GM19328 (cell line): ENCODE measurements around the gene C5orf63.
A peak's percentile ranks its signal among the peaks of the same experiment; 100 is the strongest.
"Not testable (repeated sequence)": the region's sequence is repeated elsewhere in the genome, so short reads cannot be mapped to it uniquely, and the experiment has no call there.

Experiments
- ATAC-seq: cut with Tn5 transposase; IDR thresholded peaks from one replicate; pipeline ENCODE4 v1.9.1; 2021; ENCODE audit warnings: mild to moderate bottlenecking, moderate library complexity; ENCODE audit not compliant: unreplicated experiment

Gene C5orf63

DNA sequence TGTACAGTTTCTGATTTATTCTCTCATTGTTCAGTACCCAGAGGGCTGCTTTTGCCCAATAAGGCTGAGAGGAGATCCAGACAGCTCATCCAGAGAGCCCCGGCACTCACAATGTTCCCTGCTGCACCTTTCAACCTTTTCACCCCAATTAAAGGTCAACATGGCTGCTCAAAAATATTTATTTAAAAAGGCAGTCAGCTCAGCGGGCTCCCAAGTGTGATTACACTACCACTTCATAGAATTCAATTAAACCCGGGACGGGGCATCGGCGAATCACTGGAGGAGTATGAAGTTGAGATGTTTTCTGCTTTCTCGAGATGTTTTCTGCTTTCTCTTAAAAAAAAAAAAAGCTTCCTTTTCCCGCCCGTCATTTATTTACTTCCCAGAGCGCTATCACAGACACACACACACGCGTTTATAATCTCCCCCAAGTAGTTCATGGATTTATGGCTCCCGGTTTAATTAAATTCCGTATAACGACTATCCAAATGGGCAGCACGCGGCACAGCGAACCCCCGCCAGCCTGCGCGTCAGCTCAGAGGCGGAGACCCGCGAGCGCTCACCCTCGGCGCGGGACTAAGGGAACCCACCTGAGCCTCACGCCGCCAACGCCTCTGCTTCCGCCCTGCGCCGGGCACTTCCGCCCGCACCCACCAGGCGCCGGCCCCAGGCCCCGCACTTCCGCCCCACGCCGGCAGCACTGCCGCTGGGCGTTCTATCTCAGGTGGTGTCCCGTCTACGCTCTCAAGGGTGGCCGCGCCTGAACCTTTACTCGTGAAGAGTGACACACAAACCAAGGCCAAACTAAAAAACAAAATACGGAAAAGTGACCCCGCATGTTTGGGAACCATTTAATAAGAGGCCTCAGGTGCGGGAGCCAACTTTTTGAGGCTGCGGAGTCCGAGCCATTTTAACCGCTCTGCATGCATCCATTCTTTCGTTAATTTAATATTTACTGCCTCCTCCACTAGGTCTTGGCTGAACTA is at the start of gene C5orf63:
TSS of gene C5orf63 (minus strand) at position 642 of the 986 bp plus-strand sequence. CDS start 14,507 bp downstream, outside the sequence.
- peak; percentile 99 for ATAC-seq

GRCh38 chr5:127112347-127112864 is 39.1 kb upstream of the C5orf63 start:
- no peak for ATAC-seq

- peak; percentile 62 for ATAC-seq
Measured at GRCh38 chr5:127111112-127111511, 37.8 kb upstream of the C5orf63 start.

GRCh38 chr5:127108624-127109260 is 35.4 kb upstream of the C5orf63 start:
- not testable (repeated sequence) for ATAC-seq

DNA sequence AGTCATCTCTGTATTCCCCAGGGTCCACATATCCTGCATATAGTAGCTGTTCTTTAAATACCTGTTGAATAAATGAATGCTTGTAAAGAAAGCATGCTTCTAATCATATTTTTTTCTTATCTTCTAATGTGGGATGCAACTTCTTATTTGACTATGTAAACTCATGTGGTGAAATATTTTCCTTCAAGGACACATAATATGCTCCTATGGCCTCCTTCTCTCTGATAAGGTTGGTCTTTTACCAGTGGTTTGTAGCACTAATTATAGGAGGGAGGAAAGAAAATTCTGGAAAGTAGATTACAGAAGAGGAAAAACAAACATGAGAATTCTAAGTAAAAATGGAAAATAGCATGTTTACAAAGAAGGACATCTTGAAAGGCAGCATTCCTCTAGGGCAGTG is 28.6 kb upstream of the C5orf63 start:
- ATAC-seq, result no peak

GRCh38 chr5:127101533-127101932 is 28.2 kb upstream of the C5orf63 start:
- no peak for ATAC-seq

DNA sequence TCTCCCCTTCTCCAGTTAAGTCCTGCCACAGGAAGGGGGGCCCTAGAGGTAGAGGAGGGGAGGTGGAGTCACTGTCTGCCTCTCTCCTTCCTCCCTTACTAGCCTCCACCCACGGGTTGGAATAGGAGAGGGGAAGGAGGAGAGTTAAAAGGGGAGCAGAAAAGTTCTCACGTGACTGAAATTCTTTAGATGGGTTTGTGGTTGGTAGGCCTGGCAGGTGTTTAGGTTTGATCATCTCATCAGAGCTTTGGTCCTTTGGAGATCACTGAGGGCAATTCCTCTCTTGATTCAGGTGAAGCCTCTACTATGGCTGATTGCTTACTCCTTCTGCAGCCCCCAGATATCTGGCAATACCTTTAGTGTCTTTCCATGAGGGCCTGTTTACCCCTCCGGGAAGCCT is 24.9 kb upstream of the C5orf63 start:
- ATAC-seq, result no peak

DNA sequence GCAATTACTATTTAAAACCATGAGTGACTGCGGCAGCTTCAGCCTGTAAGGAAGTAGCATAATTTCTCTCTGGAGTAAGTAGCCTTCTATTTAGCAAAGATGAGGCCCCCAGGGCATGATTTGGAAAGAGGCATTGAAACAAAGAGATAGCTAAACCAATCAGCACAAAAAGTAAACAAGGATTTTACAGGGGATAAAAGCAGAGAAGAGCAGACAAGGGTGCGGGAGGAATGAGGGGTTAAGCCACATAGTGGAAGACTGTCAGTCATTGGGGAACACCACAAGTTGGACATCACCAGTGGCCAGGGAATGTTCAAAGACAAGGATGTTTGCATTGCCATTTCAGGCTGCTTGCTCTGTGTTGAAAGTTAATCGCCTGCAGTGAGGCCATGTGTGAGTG is 24.0 kb upstream of the C5orf63 start:
- no peak for ATAC-seq

DNA sequence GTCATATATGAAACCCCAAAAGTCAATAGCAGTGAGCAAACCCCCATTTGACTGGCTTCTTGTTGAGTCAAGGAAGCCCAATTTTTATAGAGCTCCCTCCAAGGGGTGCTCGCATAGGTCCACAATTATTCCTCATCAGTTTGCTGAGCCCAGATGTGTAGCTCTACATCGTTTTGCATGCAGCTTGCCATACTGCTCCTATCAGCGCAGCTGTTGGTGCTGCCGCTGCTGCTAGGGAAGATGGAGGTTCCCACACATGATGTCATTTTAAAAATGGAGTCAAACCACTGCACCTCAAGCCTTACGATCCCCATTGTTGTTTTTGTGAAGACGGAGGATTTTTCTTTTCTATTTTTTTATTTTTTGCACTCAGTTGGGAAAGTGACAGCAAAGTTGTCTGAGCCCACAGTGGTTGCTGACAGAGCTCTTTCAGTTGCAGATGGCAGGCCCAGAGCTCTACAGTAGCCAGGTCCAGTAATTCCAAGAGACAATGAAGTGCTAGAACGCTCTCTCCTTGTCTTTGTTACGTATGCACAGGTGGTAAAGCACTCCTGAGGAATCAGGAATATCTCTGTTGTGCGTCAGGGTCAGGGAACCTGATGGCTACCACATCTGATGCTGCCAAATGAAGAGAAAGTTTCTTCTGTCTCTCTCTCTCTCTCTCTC is 23.2 kb upstream of the C5orf63 start:
- ATAC-seq, result no peak

GRCh38 chr5:127094161-127094814 is 21.0 kb upstream of the C5orf63 start:
- ATAC-seq, result no peak

DNA sequence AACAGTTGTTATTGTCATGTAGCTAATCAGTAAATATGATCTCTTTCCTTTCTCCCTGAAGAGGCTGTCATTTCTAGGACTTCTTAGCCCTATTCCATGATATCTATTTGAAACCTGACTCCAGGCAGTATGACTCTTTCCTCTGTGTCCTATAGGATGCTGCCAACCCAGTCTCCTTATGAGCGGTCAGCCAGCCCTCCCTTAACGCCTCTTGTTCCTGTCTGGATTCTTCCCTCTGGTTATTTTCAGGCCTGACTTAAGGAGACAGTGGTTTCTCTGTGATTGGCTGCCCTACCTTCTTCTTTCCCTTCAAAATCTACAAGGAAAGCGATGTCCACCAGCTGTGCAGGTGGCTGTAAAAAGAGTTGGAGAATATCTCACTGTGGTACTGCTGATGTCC is 19.4 kb upstream of the C5orf63 start:
- ATAC-seq, result no peak

GRCh38 chr5:127089191-127089590 is 15.9 kb upstream of the C5orf63 start:
- ATAC-seq, result no peak

- no peak for ATAC-seq
Measured at GRCh38 chr5:127088251-127088650, 14.9 kb upstream of the C5orf63 start.

DNA sequence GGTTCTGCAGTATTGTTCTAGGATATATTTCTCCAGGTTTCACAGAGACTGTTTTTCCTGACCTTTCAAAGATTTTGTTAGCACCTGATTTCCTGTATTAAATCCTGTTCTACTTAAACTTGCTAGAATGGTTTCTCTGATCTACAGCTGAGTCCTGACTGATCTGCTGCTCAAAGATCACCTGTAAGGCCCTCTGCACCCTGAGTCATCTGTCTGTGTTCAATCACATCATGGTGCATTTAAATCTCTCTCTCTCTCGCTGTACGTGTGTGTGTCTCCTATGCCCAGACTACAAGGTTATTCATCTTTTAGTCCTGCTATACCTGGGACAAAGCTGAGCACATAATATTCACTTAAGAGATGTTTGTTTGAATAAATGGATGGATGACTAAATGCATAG is 13.3 kb upstream of the C5orf63 start:
- no peak for ATAC-seq

DNA sequence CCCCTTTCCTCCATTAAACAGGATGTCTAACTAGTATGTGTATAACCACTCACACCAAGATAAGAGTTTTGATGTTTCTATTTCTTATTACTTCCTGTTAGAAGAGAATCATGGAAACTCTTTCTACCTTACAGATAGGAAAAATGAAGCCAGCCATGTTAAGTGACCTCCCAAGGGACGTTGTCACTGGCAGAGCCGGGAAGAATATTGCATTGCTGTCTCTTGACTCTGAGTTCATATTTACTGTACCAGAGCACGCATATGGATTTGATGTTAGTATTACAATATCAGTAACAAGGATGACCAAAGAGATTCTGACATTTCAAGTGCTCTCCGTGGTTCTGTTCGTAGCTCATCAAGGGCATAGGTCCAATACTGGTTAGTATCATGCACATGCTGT is 12.5 kb upstream of the C5orf63 start:
- no peak for ATAC-seq

DNA sequence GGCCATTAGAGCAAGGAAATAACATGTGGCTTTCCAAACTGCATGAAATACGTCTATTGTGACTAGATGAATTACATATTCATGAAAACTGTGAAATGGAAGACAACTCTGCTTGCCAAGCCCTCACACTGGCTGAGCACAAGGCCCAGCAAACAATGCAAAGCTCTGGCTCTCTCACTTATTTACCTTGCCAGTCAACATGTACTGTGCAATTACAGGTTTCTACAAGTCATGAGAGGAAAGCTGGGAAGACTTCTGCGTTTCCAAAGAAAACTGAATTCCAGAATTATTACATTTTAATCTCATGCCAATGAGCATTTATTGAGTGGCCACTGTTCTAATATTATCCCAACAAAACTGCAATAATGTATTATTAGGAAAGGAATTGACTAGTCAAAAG is 12.1 kb upstream of the C5orf63 start:
- ATAC-seq, result no peak

GRCh38 chr5:127084656-127085055 is 11.4 kb upstream of the C5orf63 start:
- ATAC-seq, result no peak

DNA sequence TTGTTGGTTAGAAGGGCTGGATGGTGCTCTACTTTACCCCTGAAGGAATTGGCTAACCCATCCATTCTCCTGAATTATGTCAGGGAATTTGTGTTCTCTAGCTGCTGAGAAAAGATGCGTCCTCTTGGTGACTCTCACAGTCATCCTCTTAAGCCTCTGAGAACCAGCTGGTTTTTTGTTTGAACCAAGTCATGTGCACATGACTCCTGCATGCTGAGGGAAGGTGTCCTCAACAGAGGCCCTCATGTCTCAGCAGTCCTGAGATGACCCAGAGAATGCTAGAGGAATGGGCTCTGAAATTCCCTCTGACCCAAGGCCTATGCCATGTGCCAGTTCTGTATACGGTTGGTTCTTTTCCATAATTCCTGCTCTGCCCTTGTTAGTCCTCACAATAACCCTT is 10.4 kb upstream of the C5orf63 start:
- no peak for ATAC-seq

DNA sequence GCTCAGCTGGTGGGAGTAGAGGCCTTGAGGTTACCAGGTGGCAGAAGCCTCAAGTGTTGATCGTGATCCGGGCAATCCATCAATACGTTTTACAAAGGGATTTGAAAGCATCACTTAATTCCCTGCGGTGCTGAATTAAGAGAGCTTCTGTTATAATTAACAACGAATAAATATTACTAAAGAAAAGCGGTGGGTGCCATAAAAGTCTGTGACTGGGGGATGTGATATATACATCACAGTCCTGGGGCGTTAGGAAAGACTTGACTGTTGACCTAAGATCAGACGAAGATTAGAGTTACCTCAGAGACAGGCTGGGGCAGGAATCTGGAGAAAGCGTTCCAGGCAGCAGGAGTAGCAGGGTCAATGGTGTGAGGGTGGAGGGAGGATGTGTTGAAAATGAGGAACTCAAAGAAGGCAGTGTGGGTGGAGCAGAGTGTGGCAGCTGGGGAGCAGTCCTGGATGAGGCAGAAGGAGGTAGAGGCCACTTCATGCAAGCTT is 6.7 kb upstream of the C5orf63 start:
- ATAC-seq, result no peak

DNA sequence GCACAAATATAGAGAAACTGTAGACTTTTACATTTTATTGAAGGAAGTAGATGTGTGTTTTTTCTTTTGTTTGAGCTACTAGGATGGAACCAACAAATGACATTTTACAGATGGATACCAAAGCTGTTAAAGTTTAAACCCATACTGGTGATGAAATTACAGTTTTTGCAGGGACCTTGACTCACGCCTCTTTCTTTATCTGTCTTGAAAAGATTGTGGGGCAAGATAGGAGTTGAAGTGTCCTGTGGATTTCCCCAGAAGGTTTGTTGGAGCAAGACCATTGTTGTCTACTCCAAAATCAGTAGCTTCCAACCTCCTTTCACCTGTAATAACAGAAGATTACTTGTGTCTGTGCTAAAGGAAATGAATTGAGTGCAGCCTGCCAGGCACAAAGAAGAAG is 4.1 kb upstream of the C5orf63 start:
- no peak for ATAC-seq
